Measurements from ENCODE around the gene COA1.

GRCh38 chr7:43761382-43761781 is 32.1 kb upstream of the COA1 start:
- TF ChIP-seq CTCF (conservative IDR thresholded peaks at IDR 0.05; ENCODE audit: low read length) = no peak
- TF ChIP-seq EZH2phosphoT487 (IDR thresholded peaks at IDR 0.05; ENCODE audit: borderline replicate concordance, low read depth, low read length) = no peak
